DMS53 treated with DMSO at 0.1 percent for 48 hours (cell line): ENCODE data around the gene ANKRD6.
"Not testable (repeated sequence)": the region's sequence is repeated elsewhere in the genome, so short reads cannot be mapped to it uniquely, and the experiment has no call there.

Experiments used
- DNase-seq: peaks from one replicate; lab custom pipeline; 2025; ENCODE audit not compliant: unreplicated experiment; lab: John Stamatoyannopoulos, UW

The ANKRD6 gene

DNA sequence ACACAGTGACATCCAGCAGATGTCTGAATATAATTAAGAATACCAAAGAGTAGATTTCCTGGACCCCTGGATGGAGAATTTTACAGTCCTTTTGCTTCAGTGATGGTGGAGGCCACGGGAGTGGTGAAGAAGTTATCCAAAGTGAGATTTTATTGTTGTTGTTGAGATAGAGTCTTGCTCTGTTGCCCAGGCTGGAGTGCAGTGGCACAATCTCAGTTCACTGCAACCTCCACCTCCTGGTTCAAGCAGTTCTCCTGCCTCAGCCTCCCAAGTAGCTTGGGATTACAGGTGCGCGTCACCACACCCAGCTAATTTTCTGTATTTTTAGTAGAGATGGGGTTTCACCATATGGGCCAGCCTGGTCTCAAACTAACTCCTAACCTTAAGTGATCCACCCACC is 208.6 kb downstream of the ANKRD6 start:
- not testable (repeated sequence) for DNase-seq

DNA sequence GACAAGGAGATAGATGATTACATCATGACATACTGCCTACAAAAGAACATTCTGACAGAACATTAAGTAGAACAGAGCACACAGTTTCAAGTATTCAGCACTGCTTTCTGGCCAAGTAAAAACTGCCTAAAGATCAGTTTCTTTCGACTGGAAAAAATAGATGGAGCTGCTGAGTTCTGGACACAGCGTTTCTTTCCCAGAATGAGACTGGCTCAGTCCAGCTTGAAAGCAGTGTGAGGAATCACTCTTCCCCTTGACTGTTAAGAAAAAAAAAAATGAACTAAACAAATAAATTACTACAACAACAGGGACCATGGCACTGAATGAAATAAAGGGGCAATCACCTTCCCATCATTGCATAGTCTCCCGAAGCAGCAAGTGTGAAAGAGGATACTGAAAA is 210.0 kb downstream of the ANKRD6 start:
- no peak for DNase-seq

DNA sequence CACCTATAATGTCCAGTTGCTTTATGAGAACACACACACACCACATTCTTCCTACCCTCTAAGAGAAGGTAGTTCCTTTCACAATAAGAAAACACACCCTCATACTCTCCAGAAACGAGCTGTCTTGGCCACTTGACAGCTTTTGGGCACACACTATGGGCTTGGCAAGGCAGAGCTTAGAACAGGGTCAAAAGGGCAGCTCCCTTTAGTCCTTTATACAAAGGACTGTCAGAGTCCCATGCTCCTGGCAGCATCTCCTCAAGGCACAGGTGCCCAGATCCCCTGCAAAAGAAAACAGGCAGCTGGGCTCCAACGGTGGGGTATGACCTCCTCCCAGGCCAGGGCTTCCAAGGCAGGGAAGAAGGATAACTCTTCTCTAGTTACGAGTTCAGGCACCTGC is 210.5 kb downstream of the ANKRD6 start:
- no peak for DNase-seq

DNA sequence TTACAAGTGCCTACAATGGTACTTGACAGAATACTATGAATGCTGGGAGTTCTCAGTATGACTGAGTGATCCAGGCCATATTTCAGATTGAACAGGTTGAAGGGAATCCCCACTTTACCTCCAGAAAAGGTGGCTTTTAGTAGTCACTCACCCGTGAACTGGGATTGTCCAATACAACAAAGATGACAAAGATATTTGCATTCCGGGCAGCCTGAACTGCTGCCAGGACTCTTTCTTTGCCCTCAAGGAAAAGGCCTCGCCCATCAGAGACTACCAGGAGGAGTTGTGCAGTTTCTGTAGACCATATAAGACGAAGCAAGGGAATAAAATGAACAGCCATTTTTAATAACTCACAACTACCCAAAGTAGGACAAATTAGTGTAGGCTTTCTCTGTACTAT is 211.9 kb downstream of the ANKRD6 start:
- DNase-seq, result no peak

DNA sequence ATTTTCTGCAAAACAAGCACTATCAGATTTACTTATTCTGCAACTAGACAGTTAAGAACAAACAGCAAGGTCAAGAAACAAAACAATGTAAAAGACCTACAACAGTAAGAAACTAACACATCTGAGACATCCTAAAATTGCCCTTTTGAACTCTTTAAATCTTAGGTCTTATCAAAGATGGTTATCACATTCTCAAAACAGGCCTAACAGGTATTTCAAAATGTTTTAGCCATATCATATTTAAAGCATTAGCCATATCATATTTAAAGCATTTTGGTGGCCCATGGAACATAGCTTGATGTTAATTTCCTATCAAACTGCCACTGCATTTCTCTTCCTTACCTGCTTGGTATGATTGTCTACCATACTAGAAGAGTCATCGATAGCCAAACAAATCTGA is 216.7 kb downstream of the ANKRD6 start:
- DNase-seq, result no peak

DNA sequence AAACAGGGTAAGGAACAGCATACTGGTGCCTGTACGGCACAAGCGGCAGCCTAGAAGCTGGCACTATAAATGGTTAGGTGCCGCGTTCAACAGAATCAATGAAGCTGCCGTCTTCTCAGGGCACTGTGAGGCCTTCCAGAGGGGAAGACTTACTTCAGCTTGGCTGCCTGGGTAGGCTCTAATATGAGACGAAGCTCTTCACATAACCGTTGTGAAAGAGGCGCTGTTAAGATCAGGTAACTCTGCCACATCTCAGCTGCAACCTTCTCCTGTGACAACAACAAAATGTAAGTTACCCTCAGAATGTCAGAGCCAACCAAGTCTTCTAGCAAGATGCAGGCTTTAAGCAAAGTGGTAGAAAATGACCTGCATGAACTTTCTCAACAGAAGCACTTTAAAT is 217.6 kb downstream of the ANKRD6 start:
- no peak for DNase-seq

DNA sequence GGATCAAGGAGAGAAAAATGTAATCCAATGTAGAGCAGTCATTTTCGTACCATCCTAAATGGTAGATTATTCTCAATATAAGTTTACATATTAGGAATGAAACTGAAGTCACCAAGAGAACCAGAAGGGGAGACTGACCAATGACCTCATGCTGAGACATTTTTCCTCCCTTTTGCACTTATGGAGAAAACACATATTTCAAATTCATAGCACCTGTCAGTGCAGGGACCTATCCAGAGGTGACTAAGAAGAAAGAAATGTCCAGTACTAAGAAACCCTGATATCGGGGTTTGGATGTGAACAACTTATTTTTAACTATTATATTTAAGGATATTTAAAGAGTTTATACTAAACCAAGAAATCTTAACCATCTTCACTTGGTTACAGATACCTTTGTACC is 222.2 kb downstream of the ANKRD6 start:
- DNase-seq, result no peak

DNA sequence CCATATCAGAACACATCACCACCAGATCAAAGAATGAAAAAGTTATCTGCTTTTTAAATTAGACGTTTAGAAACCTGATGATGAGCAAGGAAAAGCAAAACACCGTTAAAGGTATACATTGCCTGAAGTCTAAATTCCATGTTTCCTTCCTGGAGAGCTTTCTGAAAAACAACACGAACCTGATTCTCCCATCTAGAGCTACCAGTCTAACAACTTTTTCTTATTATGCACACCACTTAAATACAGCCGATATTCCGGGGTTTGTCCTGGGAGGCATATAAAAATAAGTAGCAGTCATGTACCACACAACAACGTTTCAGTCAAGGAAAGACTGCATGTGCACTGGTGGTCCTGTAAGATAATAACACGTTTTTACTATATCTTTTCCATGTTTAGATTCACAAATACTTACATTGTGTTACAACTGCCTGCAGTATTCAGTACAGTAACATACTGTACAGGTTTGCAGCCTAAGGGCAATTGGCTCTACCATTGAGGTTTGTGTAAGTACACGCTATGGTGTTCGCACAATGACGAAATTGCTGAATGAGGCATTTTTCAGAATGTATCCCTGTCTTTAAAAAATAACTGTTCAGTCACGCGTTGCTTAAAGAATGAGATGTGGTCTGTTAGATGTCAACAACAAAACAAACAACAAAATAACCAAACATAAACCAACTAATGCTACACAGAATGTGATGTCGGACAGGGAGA is 224.7 kb downstream of the ANKRD6 start:
- DNase-seq, result no peak

DNA sequence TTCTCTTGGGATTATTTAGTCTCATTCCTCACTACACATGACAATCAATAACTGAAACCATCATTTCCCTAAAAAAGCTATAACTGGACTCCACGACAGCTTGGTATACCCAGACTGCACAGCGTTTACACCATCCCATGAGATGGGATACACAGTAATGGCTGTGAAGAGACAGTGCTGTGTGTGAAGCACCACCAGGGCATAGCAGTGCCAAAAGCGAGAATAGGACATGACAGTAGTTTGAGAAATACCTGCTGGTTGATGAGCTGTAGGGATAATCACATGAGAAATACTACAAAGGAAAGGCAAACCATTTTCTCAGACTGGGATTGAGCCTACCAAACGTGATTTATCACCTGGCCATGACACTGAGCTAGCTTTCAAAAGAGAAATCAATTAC is 228.0 kb downstream of the ANKRD6 start:
- DNase-seq, result no peak

DNA sequence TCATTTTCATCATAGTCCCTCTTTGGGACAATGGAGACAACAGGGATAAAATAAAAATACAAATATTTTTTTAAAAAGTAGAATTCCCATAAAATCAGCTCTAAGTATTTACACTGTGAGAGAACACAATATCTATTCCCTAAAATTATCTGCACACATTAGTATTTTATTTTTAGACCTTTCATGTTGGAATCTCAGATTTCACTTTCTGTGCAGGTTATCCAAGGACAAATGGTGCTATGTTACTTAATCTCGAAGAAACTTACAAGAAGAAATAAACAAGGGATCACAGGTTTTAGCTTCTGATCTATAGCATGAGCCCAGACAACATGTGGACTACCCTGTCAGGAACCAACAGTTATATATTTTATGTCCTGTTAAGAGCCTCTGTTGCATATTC is 228.6 kb downstream of the ANKRD6 start:
- DNase-seq, result no peak

DNA sequence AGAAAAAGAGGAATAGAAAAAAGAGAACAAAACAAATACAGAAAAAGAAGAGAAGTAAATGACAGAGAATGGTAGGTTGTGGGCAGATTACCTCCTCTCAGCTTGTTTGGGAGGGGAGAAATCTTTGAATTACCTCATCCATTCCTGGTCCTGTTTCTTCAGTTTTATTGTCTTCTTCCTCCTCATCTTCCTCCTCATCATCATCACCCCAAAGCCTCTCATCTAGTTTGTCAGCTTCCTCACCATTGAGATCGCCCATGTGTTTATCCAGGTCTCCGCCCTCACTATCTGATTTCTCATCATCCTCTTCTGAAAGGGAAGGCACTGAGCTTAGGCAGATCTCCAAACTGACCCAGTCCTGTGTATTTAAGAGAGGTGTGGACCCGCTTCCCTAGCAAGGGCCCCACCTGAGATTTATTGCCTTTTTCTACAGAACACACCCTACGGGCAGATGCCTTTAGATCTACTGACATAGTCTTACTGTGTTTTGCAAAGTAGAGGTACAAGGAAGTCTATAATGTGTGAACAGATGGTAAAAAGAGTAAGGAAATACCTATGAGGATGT is 229.8 kb downstream of the ANKRD6 start:
- DNase-seq, result no peak

DNA sequence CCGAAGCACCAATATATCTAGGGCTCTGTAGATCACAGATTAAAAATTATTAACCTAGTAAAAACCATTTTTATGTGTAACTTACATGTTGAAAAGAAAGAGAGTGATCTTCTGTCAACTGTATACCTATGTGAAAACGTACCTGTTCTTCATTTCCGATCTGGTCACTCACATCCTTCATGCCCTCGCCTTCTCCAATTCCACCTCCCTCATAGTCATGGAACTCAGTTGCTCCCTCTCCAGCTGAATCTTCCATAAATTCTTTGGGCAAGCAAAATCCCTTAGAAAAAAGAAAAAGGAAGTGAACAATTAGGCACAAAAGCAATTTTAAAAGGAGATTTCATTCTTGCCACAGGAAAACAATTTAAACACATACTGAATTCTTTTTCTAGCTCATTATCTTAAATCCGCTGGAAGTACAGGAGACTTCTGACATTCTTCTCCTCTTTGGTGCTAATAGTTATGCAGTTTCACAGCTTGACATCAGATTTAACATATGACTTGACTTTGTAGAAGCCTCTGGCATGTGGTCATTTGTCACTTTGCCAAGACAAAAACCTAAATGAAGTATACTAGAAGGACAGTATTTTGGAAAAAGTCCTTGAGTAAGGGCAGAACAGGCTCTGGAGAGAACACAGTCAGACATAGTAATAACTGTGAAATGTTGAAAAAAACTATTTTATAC is 235.1 kb downstream of the ANKRD6 start:
- DNase-seq, result no peak

DNA sequence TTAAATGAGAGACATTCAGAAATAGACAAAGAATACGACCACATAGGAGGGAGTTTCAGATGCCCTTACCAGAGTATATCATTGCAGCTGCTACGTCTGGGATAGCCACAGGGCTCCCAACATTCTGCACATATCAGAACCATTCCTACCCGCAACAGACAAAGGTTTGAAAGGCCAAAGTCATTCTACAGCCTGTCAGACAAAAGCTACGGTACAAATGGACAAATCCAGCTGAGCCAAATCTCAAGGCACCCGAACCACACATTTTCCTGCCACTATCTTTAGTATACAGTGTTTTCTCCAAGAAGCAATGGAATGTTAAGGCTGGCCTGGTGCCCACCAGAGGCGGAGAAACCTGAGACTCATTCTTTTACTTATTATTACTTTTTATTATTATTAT is 236.1 kb downstream of the ANKRD6 start:
- DNase-seq, result no peak

DNA sequence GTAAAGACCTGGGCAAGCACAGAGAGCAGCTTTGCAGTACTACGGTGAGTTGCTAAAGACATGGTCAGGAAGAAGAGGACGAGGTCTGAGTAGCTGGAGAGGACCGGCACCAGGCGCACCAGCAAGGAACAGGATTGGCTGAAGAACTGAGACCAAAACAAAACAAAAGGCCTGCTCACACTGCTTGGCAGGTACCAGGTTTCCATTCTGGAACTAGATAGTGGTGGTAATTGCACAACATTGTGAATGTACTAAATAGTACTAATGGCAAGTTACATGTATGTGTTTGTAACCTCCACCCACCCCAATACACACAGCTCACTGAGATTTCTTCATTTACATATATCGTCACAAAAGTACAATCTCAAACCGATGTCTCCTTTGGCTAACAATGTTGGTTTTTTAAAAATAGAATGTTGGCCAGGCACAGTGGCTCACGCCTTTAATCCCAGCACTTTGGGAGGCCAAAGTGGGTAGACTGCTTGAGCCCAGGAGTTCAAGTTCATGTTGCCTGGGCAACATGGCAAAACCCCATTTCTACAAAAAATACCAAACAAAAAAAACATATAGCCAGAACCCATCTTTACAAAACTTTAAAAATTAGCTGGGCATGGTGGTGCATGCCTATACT is 238.1 kb downstream of the ANKRD6 start:
- no peak for DNase-seq

DNA sequence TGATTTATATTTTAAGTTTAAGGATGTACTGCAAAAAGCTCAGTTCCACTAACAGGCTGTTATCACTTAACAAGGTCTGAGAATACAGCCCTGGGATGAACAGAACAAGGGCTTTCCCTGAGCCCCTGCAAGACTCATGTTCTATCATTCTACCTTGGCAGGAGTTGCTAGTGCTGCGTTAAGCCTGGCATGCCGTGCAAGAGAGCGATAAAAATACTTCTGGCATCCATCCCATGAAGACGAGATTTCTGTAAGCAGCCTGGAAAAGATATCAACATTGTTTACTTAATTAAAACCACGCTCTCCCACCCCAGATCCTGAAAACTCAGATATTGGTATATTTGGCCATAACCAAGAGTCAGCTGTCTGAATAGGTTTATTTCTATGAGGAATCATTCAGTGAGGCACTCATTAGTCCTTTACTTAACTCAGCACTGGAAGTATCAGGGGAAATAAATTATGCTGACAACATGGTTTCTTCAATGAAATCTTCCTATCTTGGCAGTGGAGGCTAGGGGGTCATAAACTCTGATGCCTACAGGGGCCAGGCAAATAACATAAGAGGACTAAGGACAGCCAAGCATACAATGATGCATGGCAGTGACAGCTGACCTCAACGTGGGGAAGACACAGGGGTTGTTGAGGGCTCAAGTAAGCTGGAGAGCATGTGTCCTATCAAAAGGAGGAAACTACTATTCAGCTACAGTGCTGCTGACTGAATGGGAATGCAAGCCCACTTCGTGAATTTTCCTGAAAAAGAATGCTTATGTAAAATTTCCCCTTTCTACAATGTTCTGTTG is 243.2 kb downstream of the ANKRD6 start:
- DNase-seq, result no peak

DNA sequence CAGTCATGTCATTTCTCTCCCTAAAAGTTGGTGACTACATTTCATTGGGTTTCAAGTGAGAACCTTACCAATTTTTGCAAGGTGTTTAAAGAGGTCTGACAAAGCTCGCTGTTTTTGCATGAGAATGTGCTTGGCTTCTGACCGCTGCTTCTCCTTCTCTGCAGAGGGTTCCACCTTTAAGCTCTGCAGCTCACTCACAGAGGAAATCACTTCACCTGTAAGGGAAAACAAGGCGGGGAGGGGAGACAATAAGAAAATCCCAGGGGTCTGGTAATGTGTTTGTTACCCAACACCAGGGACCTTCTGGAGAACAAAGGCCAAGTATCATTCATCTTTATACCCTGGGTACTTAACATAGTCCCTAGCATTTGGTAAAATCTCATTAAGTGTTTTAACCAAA is 245.6 kb downstream of the ANKRD6 start:
- DNase-seq, result no peak

DNA sequence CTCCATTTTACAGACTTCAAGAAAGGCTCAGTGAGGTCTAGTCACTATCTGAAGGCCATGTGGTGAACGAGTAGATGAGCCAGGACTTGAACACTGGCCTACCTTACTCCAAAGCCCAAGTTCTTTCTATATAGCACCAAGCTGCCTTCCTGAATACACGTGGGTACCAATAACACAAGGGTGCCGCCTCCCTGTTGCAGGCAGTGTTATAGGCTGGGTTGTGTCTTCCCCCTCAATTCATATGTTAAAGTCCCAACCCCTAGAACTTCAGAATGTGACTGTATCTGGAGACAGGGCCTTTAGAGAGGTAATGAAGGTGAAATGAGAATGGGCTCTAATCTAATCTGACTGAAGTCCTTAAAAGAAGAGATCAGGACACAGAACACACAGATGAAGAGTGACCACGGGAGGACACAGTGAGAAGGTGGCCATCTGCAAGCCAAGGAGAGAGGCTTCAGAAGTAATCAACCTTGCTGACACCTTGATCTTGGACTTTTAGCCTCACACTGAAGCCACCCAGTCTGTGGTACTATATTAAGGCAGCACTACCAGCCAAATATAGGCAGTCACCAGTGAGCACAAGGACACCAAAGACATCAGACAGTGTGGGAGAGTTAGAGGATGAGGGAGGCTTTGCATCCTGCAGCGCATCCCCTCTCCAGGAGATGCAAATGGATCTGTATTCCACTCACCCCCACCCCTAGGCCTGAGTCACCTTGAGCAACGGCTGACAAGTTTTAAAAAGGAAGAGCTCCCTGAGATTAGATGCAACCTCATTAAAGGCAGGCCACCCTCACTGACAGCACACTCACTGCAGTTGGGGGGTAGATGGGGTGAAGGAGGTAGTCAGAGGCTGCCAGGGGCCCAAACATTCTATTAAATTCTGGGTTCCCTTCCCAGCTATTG is 246.5 kb downstream of the ANKRD6 start:
- no peak for DNase-seq

DNA sequence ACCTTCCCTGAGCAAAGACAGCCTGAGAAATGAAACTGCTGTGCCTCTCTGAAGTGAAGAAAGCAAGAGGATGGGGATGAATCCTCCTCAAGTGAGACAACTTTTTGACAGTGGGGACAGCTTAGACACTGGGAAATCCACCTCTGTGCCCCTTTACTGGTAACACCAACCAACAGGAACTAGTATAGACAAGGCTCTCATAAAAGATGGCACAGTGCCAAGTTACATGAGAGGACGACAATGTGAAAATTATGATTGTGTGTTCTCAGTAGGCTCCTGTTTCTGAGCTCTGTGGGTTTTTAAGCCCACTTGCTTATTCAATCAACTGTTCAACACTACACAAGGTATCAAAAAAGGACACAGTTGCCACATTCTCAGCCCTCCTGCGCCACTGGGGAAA is 247.2 kb downstream of the ANKRD6 start:
- DNase-seq, result no peak

DNA sequence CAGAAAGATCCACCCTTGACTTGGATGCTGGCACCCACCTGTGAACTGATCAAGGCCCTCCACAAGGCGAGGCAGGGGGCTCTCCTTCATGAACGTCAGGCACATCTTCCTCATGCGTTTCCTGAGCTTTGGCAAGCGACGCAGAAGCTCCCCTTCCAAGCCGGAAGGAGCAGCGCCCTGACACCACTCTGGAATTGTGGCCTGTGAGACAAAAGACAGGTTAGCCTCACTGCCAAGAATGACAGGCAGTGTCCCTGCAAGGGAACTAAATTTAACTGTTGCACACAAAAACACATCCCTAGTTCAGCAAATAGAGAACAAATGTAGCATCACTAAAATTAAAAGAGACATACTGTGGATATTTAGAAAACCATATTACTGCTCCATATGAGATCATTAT is 247.6 kb downstream of the ANKRD6 start:
- no peak for DNase-seq

DNA sequence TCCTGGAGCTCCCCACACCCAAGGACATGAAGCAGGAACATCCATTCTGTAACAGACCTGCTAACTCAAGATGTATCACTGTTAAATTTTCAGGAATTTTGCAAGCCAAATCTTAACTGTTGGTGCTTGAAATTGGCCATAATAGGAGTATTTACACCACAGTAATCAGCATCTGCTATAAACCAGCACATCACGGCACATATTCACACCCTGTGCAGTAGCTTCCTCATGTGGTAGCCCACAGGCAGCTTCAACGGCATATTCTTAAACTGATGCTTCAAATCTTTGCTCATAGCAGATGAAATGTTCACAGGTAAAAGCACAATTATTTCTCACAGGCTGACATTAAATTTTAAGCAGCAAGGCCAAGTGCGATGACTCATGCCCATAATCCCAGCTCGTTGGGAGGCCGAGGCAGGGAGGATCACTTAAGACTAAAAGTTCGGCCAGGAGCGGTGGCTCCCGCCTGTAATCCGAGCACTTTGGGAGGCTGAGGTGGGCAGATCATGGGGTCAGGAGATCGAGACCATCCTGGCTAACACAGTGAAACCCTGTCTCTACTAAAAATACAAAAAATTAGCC is 249.1 kb downstream of the ANKRD6 start:
- DNase-seq, result no peak
